ENCODE data around the gene CIDEB. TPM values are rescaled to one million over a fixed set of nuclear protein-coding genes. Genes with fewer than 3 reads are reported as not detected.

Gene CIDEB
- polyA plus RNA-seq, 1 donor, result 105 TPM

DNA sequence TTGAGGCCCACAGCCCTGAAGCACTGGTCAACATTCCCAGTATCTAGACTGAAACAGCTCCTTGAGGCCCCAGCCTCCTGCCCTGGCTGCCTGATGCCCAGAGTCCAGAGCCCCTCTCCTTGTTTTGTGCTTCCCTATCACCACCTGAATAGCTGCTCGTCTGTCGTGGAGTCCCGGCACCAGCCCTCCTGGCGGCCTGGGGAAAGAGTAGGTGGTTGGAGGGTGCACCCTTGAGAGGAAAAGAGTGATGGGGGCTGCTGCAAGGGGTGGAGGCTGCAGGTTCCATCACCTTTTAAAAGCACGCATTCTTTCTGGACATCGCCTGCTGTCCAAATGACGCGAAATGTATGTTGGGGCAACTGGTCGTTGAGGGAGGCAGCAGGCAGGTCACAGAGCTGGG lies 39.6 kb downstream of the CIDEB start:
- whole genome bisulfite sequencing (ENCODE audit: insufficient coverage, low lambda C conversion rate), result no CpG with 5 or more reads among the region's 9 CpGs
- Histone ChIP-seq H3K4me3 (ENCODE audit: low read length) (no peak overlapping the region), H3K27ac (ENCODE audit: low read length) (no peak overlapping the region), H3K36me3 (ENCODE audit: control insufficient read depth, insufficient read depth, low read length) (peaks cover 39% of the 10 kb centered on the region), H3K9me3 (ENCODE audit: control insufficient read depth, low read depth, low read length) (no peaks in the 10 kb centered on the region), H3K4me1 (ENCODE audit: control insufficient read depth, insufficient read depth, low read length) (peaks cover 9% of the 10 kb centered on the region), H3K27me3 (ENCODE audit: control insufficient read depth, insufficient read depth, low read length) (no peaks in the 10 kb centered on the region)
- DNase-seq, result no peak

DNA sequence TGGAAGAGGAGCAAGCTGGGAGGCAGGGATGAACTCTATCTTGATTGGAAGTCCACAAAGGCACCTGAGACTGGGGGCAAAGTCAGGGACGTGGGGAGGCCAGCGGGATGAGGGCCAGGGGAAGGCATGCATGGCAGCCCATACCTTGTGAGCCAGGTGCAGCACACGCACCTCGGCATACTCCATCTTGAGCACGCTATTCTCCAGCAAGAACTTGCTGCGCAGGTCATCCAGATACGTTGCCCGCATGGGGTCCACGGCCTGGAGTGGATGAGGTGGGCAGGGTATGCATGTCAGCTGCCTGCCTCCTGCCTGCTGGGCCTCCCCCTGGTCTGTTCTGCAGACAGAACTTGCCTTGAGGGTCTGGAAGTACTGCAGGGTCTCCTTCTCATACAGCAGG lies 40.3 kb downstream of the CIDEB start:
- H3K36me3 ChIP-seq (ENCODE audit: control insufficient read depth, insufficient read depth, low read length), result peaks cover 39% of the 10 kb centered on the region
- H3K9me3 ChIP-seq (ENCODE audit: control insufficient read depth, low read depth, low read length), result no peaks in the 10 kb centered on the region
- no peaks in the 10 kb centered on the region for H3K27me3 ChIP-seq (ENCODE audit: control insufficient read depth, insufficient read depth, low read length)
- no peak for DNase-seq
- peaks cover 9% of the 10 kb centered on the region for H3K4me1 ChIP-seq (ENCODE audit: control insufficient read depth, insufficient read depth, low read length)
- no peak overlapping the region for H3K4me3 ChIP-seq (ENCODE audit: low read length)
- H3K27ac ChIP-seq (ENCODE audit: low read length), result no peak overlapping the region
- no CpG with 5 or more reads among the region's 9 CpGs for WGBS (ENCODE audit: insufficient coverage, low lambda C conversion rate)

DNA sequence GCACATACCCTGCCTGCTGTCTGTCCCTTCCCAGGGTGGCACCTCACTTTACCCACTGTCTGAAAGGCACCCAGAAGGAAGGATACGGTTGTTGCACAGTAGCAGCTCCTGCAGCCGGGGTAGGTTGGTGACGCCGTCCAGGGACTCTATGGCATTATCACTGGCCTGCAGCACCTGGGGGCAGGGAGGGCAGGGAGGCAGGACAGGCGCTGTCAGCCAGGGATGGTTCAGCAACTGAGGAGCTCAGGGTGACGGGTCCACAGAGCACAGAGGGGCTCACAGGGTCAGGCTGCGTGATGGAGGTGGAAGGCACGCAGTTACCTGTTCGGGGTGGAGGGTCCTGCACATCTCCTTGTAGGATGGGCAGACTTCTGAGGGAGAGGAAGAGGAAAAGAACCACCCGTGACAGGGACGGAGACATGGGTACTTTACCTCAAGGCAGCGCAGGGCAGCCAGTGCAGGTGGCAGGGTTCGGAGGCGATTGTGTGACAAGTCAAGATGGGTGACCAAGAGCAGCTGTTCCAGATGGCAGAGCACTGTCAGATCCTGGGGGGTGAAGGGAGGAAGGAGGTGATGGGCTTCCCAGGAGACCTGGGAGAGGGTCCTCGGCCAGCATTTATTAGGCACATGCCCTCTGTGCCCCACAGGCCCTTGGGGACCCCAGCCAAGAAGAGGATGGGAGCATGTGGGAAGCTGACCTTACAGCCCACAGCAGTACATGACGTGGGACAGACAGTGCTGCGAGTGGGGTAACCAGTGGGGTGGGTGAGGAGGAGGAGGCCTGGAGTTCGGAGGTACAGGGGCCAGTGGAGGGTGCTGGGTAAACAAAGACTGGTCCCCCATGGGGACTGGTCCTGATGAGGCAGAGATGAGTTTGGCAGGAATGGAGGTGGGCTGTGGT lies 41.2 kb downstream of the CIDEB start:
- Histone ChIP-seq H3K27me3 (ENCODE audit: control insufficient read depth, insufficient read depth, low read length) (no peaks in the 10 kb centered on the region), H3K27ac (ENCODE audit: low read length) (no peak overlapping the region), H3K4me3 (ENCODE audit: low read length) (no peak overlapping the region), H3K36me3 (ENCODE audit: control insufficient read depth, insufficient read depth, low read length) (peaks cover 39% of the 10 kb centered on the region), H3K9me3 (ENCODE audit: control insufficient read depth, low read depth, low read length) (no peaks in the 10 kb centered on the region), H3K4me1 (ENCODE audit: control insufficient read depth, insufficient read depth, low read length) (peaks cover 4% of the 10 kb centered on the region)
- no peak for DNase-seq
- WGBS (ENCODE audit: insufficient coverage, low lambda C conversion rate), result no CpG with 5 or more reads among the region's 18 CpGs

- Histone ChIP-seq H3K4me3 (ENCODE audit: low read length) (no peak overlapping the region), H3K27ac (ENCODE audit: low read length) (no peak overlapping the region), H3K36me3 (ENCODE audit: control insufficient read depth, insufficient read depth, low read length) (peaks cover 34% of the 10 kb centered on the region), H3K4me1 (ENCODE audit: control insufficient read depth, insufficient read depth, low read length) (no peaks in the 10 kb centered on the region), H3K27me3 (ENCODE audit: control insufficient read depth, insufficient read depth, low read length) (no peaks in the 10 kb centered on the region), H3K9me3 (ENCODE audit: control insufficient read depth, low read depth, low read length) (no peaks in the 10 kb centered on the region)
- DNase-seq, result no peak
- no CpG with 5 or more reads among the region's 6 CpGs for WGBS (ENCODE audit: insufficient coverage, low lambda C conversion rate)
Observed at GRCh38 chr14:24264298-24264697, 43.5 kb downstream of the CIDEB start.

DNA sequence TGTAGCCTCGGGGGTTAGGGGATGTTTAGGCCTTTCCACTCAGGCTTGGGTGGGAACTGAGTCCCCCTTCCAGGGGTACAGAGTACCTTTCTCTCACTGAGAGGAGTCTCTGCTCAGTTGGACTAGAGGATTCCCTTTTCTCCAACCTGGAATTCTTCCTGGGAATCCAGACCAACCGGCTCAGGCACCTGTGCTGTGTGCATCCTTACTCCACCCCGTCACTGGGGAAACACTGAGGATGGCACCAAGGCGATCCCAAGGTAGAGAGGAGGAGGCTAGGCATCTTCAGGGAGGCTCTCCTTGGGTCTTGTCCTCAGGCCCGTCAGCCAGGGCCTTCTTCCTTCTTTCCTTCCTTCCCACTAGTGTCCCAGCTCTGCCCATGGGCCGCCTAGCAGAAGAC lies 43.9 kb downstream of the CIDEB start:
- H3K27me3 ChIP-seq (ENCODE audit: control insufficient read depth, insufficient read depth, low read length), result no peaks in the 10 kb centered on the region
- H3K4me3 ChIP-seq (ENCODE audit: low read length), result no peak overlapping the region
- 67% methylated on average over 1 of the region's 6 CpGs for WGBS (ENCODE audit: insufficient coverage, low lambda C conversion rate)
- no peak overlapping the region for H3K27ac ChIP-seq (ENCODE audit: low read length)
- DNase-seq, result no peak
- H3K4me1 ChIP-seq (ENCODE audit: control insufficient read depth, insufficient read depth, low read length), result no peaks in the 10 kb centered on the region
- H3K9me3 ChIP-seq (ENCODE audit: control insufficient read depth, low read depth, low read length), result no peaks in the 10 kb centered on the region
- H3K36me3 ChIP-seq (ENCODE audit: control insufficient read depth, insufficient read depth, low read length), result peaks cover 30% of the 10 kb centered on the region

GRCh38 chr14:24262821-24263733 lies 44.7 kb downstream of the CIDEB start, which contains the start of gene TGM1:
TSS of gene TGM1 (minus strand) at chr14:24263177. CDS start at chr14:24262352, 825 bp downstream.
- Histone ChIP-seq H3K36me3 (ENCODE audit: control insufficient read depth, insufficient read depth, low read length) (peaks cover 22% of the 10 kb centered on the region), H3K4me1 (ENCODE audit: control insufficient read depth, insufficient read depth, low read length) (no peaks in the 10 kb centered on the region), H3K27ac (ENCODE audit: low read length) (no peak within 1 kb of the TSS), H3K9me3 (ENCODE audit: control insufficient read depth, low read depth, low read length) (no peaks in the 10 kb centered on the region), H3K27me3 (ENCODE audit: control insufficient read depth, insufficient read depth, low read length) (no peaks in the 10 kb centered on the region), H3K4me3 (ENCODE audit: low read length) (no peak within 1 kb of the TSS)
- WGBS (ENCODE audit: insufficient coverage, low lambda C conversion rate), result no CpG with 5 or more reads among the region's 14 CpGs
- DNase-seq, result no peak

- WGBS (ENCODE audit: insufficient coverage, low lambda C conversion rate), result no CpG with 5 or more reads among the region's 19 CpGs
- Histone ChIP-seq H3K4me3 (ENCODE audit: low read length) (no peak overlapping the region), H3K27ac (ENCODE audit: low read length) (no peak overlapping the region), H3K4me1 (ENCODE audit: control insufficient read depth, insufficient read depth, low read length) (no peaks in the 10 kb centered on the region), H3K27me3 (ENCODE audit: control insufficient read depth, insufficient read depth, low read length) (no peaks in the 10 kb centered on the region), H3K36me3 (ENCODE audit: control insufficient read depth, insufficient read depth, low read length) (peaks cover 13% of the 10 kb centered on the region), H3K9me3 (ENCODE audit: control insufficient read depth, low read depth, low read length) (no peaks in the 10 kb centered on the region)
- DNase-seq, result no peak
Observed at GRCh38 chr14:24261969-24262327, 45.8 kb downstream of the CIDEB start.

DNA sequence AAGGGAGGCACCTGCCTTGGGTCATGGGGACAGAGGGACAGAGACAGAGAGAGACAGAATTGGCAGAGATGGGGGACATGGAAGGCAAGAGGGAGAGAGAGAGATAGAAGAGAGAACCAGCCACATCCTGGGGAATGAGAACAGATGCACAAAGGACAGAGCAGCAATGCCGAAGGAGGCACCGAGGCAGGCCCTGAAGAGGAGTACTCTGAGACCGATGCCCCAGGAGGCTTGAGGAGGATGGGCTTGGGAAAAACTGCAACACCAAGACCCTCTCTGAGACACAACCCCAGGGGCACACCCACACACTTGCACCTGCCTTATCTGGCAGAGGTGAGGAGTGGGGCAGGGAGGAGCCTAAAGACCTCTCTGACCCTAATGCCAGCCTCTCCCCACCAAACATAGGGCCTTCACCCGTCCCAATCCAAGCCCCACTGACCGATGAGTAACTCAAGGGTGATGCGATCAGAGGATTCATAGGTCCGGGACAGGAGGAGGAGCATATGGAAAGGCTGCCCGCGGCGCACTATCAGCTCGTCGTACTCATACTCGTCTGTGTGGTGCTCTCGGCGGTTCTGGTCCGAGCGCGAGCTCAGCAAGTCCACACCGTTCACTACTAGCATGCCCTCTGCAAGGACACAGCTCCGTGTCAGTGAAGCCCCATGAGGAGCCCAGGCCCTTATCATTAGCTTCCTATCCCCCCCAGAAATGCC lies 46.4 kb downstream of the CIDEB start:
- H3K27ac ChIP-seq (ENCODE audit: low read length), result no peak overlapping the region
- no peaks in the 10 kb centered on the region for H3K27me3 ChIP-seq (ENCODE audit: control insufficient read depth, insufficient read depth, low read length)
- H3K9me3 ChIP-seq (ENCODE audit: control insufficient read depth, low read depth, low read length), result no peaks in the 10 kb centered on the region
- DNase-seq, result no peak
- no peak overlapping the region for H3K4me3 ChIP-seq (ENCODE audit: low read length)
- WGBS (ENCODE audit: insufficient coverage, low lambda C conversion rate), result no CpG with 5 or more reads among the region's 20 CpGs
- no peaks in the 10 kb centered on the region for H3K4me1 ChIP-seq (ENCODE audit: control insufficient read depth, insufficient read depth, low read length)
- H3K36me3 ChIP-seq (ENCODE audit: control insufficient read depth, insufficient read depth, low read length), result peaks cover 7% of the 10 kb centered on the region

- no CpG with 5 or more reads among the region's 4 CpGs for WGBS (ENCODE audit: insufficient coverage, low lambda C conversion rate)
- H3K27ac ChIP-seq (ENCODE audit: low read length), result no peak overlapping the region
- H3K36me3 ChIP-seq (ENCODE audit: control insufficient read depth, insufficient read depth, low read length), result peaks cover 3% of the 10 kb centered on the region
- no peak overlapping the region for H3K4me3 ChIP-seq (ENCODE audit: low read length)
- DNase-seq, result no peak
- H3K9me3 ChIP-seq (ENCODE audit: control insufficient read depth, low read depth, low read length), result no peaks in the 10 kb centered on the region
- no peaks in the 10 kb centered on the region for H3K4me1 ChIP-seq (ENCODE audit: control insufficient read depth, insufficient read depth, low read length)
- H3K27me3 ChIP-seq (ENCODE audit: control insufficient read depth, insufficient read depth, low read length), result no peaks in the 10 kb centered on the region
Observed at GRCh38 chr14:24260780-24261157, 47.0 kb downstream of the CIDEB start.
